Measurements from ENCODE around the gene SLC17A7. TPM values are rescaled to one million over a fixed set of nuclear protein-coding genes. Genes with fewer than 3 reads are reported as not detected.

SLC17A7 gene
- total and polyA plus RNA-seq, 2 of the 4 experiments (the other 2 are of a cell fraction) = 0.03 TPM; not detected in 1

DNA sequence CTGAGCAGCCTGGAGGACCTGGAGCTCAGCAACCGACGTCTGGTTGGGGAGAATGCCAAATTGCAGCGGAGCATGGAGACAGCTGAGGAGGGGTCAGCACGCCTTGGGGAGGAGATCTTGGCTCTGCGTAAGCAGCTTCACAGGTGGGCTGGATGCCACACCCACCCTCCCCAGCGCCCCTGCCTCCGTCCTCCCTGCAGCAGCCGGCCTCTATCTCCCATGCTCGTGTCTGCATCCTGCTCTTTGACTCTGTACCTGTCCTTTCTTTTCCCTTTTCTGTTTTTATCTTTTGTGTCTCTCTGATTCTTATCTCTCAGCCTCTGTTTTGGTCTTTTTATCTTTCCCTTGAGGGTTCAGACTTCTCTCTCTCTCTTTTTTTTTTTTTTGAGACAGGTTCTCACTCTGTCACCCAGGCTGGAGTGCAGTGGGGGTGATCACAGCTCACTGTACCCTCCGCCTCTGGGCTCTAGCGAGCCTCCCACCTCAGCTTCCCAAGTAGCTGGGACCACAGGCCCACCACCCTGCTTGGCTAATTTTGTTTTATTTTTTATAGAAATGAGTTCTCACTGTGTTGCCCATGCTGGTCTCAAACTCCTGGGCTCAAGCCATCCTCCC lies 43.2 kb downstream of the SLC17A7 start:
- no peak overlapping the region for H4K5ac ChIP-seq (ENCODE audit: low read depth, low read length)
- H3K9ac ChIP-seq (ENCODE audit: low read depth, low read length) = no peak overlapping the region
- no peak for DNase-seq
- no peak overlapping the region for H4K91ac ChIP-seq (ENCODE audit: insufficient read depth, low read depth, low read length)
- no peak for ATAC-seq (ENCODE audit: low read depth)
- H3K27me3 ChIP-seq (ENCODE audit: control insufficient read depth, insufficient read depth, low read length) = peaks cover 64% of the 10 kb centered on the region
- no peaks in the 10 kb centered on the region for H3K9me3 ChIP-seq (ENCODE audit: control insufficient read depth, insufficient read depth, low read length)
- no peak overlapping the region for H3K27ac ChIP-seq (ENCODE audit: insufficient read depth, low read length)
- H3K56ac ChIP-seq (ENCODE audit: extremely low read depth, insufficient read depth, low read length) = no peak overlapping the region
- no peak overlapping the region for H3K4me3 ChIP-seq (ENCODE audit: insufficient read depth, low read depth, low read length)
- no peak overlapping the region for H2AK9ac ChIP-seq (replicated peaks; ENCODE audit: low read depth, low read length, poor library complexity)
- no peak overlapping the region for H3K4ac ChIP-seq (ENCODE audit: low read depth, low read length)
- no peak overlapping the region for H4K8ac ChIP-seq (ENCODE audit: low read depth in 2 of 2, low read length in 2 of 2)
- H2AK5ac ChIP-seq (ENCODE audit: low read depth, low read length) = no peak overlapping the region
- H4K20me1 ChIP-seq (ENCODE audit: insufficient read depth, low read length) = no peaks in the 10 kb centered on the region
- no peaks in the 10 kb centered on the region for H3K79me1 ChIP-seq (ENCODE audit: low read depth in 1 of 2, low read length in 2 of 2)
- no peak overlapping the region for H2BK20ac ChIP-seq (ENCODE audit: low read depth, low read length)
- no peak overlapping the region for H2BK5ac ChIP-seq (ENCODE audit: low read depth, low read length, poor library complexity, severe bottlenecking)
- no CpG with 5 or more reads among the region's 11 CpGs for WGBS, 2 experiments (ENCODE audit: extremely low coverage in 2 of 2, insufficient read length in 1 of 2)
- no peak overlapping the region for H3K18ac ChIP-seq (ENCODE audit: low read depth, low read length)
- POLR2A ChIA-PET (ENCODE audit: unreplicated experiment) = no interaction called here
- no peaks in the 10 kb centered on the region for H3K36me3 ChIP-seq (ENCODE audit: control insufficient read depth, insufficient read depth, low read length)
- BruUV-seq (replicated peaks) = no TSS peak
- dilution Hi-C loops (cut with HindIII; ENCODE audit: low sequenced_read_pairs, unreplicated experiment) = no loop called here
- intact Hi-C loops (cut with micrococcal nuclease) = no loop called here
- H3K9me1 ChIP-seq (ENCODE audit: insufficient read depth, low read length) = no peaks in the 10 kb centered on the region
- H2AFZ ChIP-seq (replicated peaks; ENCODE audit: low read length, poor library complexity) = no peak overlapping the region
- no peak overlapping the region for H3K23ac ChIP-seq (ENCODE audit: low read depth, low read length)
- no peak for TF ChIP-seq NFE2L2 (IDR thresholded peaks at IDR 0.05; ENCODE audit: low read depth, low read length)
- no peak for TF ChIP-seq MAZ (IDR thresholded peaks at IDR 0.05; ENCODE audit: borderline replicate concordance, low read depth, low read length)
- no peak for TF ChIP-seq RCOR1 (IDR thresholded peaks at IDR 0.05; ENCODE audit: insufficient replicate concordance, low read length)
- no peaks in the 10 kb centered on the region for H3K4me1 ChIP-seq (ENCODE audit: control insufficient read depth, insufficient read depth, low read length)
- no peak overlapping the region for H2BK15ac ChIP-seq (ENCODE audit: low read depth, low read length)
- CTCF ChIA-PET = no interaction called here
- no peak overlapping the region for H3K4me2 ChIP-seq (ENCODE audit: low read depth, low read length)
- in situ Hi-C loops (cut with MboI; ENCODE audit: low sequenced_read_pairs) = loop anchor here (10.0 kb wide), 1 partner anchor 47 kb away; the partner anchor contains the start of gene SLC17A7
- no peak overlapping the region for H3K14ac ChIP-seq (replicated peaks; ENCODE audit: low read depth, low read length)
- no peak overlapping the region for H2BK120ac ChIP-seq (ENCODE audit: low read depth, low read length)

All from IMR-90 (cell line).